Neural cell (in vitro differentiated cells): ENCODE measurements around the gene DNAI4. TPM values are rescaled to one million over a fixed set of nuclear protein-coding genes. Genes with fewer than 3 reads are reported as not detected.

Experiments
- H2AFZ ChIP-seq: fragments of 200-600, 300-800 bp; sonication (generic), shearing (Covaris generic); 2 replicates; pipeline ENCODE4 v1.6.0; 2014; ENCODE audit warnings: low read depth, mild to moderate bottlenecking, antibody characterized with exemption, low read length, moderate library complexity
- H3F3A ChIP-seq: fragments of 200-600 bp; shearing (Covaris generic); 2 replicates; pipeline ENCODE4 v1.6.1; 2016; ENCODE audit warnings: mild to moderate bottlenecking, moderate library complexity, mixed read lengths, antibody characterized with exemption, low read length; ENCODE audit not compliant: insufficient read depth, poor library complexity, severe bottlenecking
- H3K27ac ChIP-seq: fragments of 200-600, 300-800 bp; sonication (generic), shearing (Covaris generic); 2 replicates; pipeline ENCODE4 v1.5.1; 2014; ENCODE audit warnings: mild to moderate bottlenecking, low read length, moderate library complexity
- H3K27me3 ChIP-seq: fragments of 300-800, 200-600 bp; sonication (generic), shearing (Covaris generic); 2 replicates; pipeline ENCODE4 v1.6.0; 2014; ENCODE audit warnings: mild to moderate bottlenecking, low read depth, low read length, moderate library complexity; ENCODE audit not compliant: insufficient read depth
- H3K36me3 ChIP-seq: fragments of 300-800, 200-600 bp; sonication (generic), shearing (Covaris generic); 2 replicates; pipeline ENCODE4 v1.5.1; 2014; ENCODE audit warnings: mild to moderate bottlenecking, antibody characterized with exemption, low read length, moderate library complexity; ENCODE audit not compliant: insufficient read depth
- H3K4me2 ChIP-seq: fragments of 300-800, 200-600 bp; sonication (generic), shearing (Covaris generic); 2 replicates; pipeline ENCODE4 v1.6.0; 2014; ENCODE audit warnings: mild to moderate bottlenecking, low read length
- H3K4me3 ChIP-seq: fragments of 300-800, 200-600 bp; sonication (generic), shearing (Covaris generic); 2 replicates; pipeline ENCODE4 v1.5.1; 2014; ENCODE audit warnings: mild to moderate bottlenecking, low read length, moderate library complexity
- H3K79me2 ChIP-seq: fragments of 200-600 bp; shearing (Covaris generic); replicated peaks from 2 replicates; pipeline ENCODE4 v1.6.0; 2014; ENCODE audit warnings: mild to moderate bottlenecking, low read length, moderate library complexity; ENCODE audit not compliant: insufficient read depth
- H3K9ac ChIP-seq: fragments of 300-800, 200-600 bp; sonication (generic), shearing (Covaris generic); 2 replicates; pipeline ENCODE4 v1.6.1; 2016; ENCODE audit warnings: mild to moderate bottlenecking, low read length, mixed read lengths
- H3K9me2 ChIP-seq: fragments of 200-600 bp; shearing (Covaris generic); 2 replicates; pipeline ENCODE4 v1.6.1; 2016; ENCODE audit warnings: mild to moderate bottlenecking, low read length, mixed read lengths; ENCODE audit not compliant: insufficient read depth
- H3K9me3 ChIP-seq: fragments of 200-600, 300-800 bp; sonication (generic), shearing (Covaris generic); 2 replicates; pipeline ENCODE4 v1.6.1; 2016; ENCODE audit warnings: mild to moderate bottlenecking, mixed run types, low read length, moderate library complexity, mixed read lengths
- H4K20me1 ChIP-seq: fragments of 200-600 bp; shearing (Covaris generic); 2 replicates; pipeline ENCODE4 v1.6.1; 2016; ENCODE audit warnings: mild to moderate bottlenecking, mixed run types; ENCODE audit not compliant: insufficient read depth
- EP300 ChIP-seq: fragments of 450-650 bp; conservative IDR thresholded peaks from 2 replicates; pipeline ENCODE4 v1.6.1; 2014; ENCODE audit warnings: antibody characterized with exemption, mild to moderate bottlenecking, moderate library complexity; ENCODE audit not compliant: poor library complexity, severe bottlenecking
- EZH2 ChIP-seq: fragments of 200-600, 300-800 bp; shearing (Covaris generic), sonication (generic); IDR thresholded peaks from 2 replicates; pipeline ENCODE4 v1.6.1; 2014; ENCODE audit warnings: antibody characterized with exemption, low read length, borderline replicate concordance, mild to moderate bottlenecking; ENCODE audit not compliant: insufficient read depth, poor library complexity, severe bottlenecking
- MXI1 ChIP-seq: fragments of 450-650 bp; conservative IDR thresholded peaks from 2 replicates; pipeline ENCODE4 v1.6.1; 2014; ENCODE audit warnings: antibody characterized with exemption, mild to moderate bottlenecking; ENCODE audit not compliant: poor library complexity, severe bottlenecking
- POLR2AphosphoS5 ChIP-seq: IDR thresholded peaks from 2 replicates; pipeline ENCODE4 v1.6.1; 2012
- RAD21 ChIP-seq: fragments of 450-650 bp; conservative IDR thresholded peaks from 2 replicates; pipeline ENCODE4 v1.6.1; 2014; ENCODE audit warnings: antibody characterized with exemption, mild to moderate bottlenecking, moderate library complexity
- REST ChIP-seq: IDR thresholded peaks from 2 replicates; pipeline ENCODE4 v1.6.1; 2012; ENCODE audit warnings: borderline replicate concordance
- SMC3 ChIP-seq: fragments of 450-650 bp; conservative IDR thresholded peaks from 2 replicates; pipeline ENCODE4 v1.6.1; 2014; ENCODE audit warnings: antibody characterized with exemption, mild to moderate bottlenecking, moderate library complexity; ENCODE audit not compliant: poor library complexity
- TAF1 ChIP-seq: IDR thresholded peaks from 2 replicates; pipeline ENCODE4 v1.6.1; 2012; ENCODE audit warnings: low read depth
- polyA plus RNA-seq: library from polyadenylated mRNA; depleted of rRNA; stranded (reverse); fragments of >200 nt; gene quantifications from 2 replicates; pipeline ENCODE4 v1.2.3, GENCODE V29; 2014
- TF ChIP-seq, protein P1 (sequence below): fragments of 450-650 bp; IDR thresholded peaks from 2 replicates; pipeline ENCODE4 v1.5.1; 2014; ENCODE audit warnings: antibody characterized with exemption, mild to moderate bottlenecking, moderate library complexity; ENCODE audit not compliant: poor library complexity, severe bottlenecking

Gene DNAI4
- polyA plus RNA-seq, 1 donor from 2014 or later: 4.5 TPM

GRCh38 chr1:66889030-66889429 lies 35.6 kb downstream of the DNAI4 start:
- H3K9me2 ChIP-seq: no peaks in the 10 kb centered on the region
- no peaks in the 10 kb centered on the region for H3K27me3 ChIP-seq
- no peak overlapping the region for H2AFZ ChIP-seq
- no peaks in the 10 kb centered on the region for H3K79me2 ChIP-seq
- no peaks in the 10 kb centered on the region for H3K9me3 ChIP-seq
- H3K27ac ChIP-seq: no peak overlapping the region
- no peak for TF ChIP-seq POLR2AphosphoS5
- no peak for TF ChIP-seq RAD21
- H4K20me1 ChIP-seq: no peaks in the 10 kb centered on the region
- H3F3A ChIP-seq: no peaks in the 10 kb centered on the region
- H3K9ac ChIP-seq: no peak overlapping the region
- H3K4me2 ChIP-seq: no peak overlapping the region
- H3K36me3 ChIP-seq: no peaks in the 10 kb centered on the region
- no peak overlapping the region for H3K4me3 ChIP-seq

DNA sequence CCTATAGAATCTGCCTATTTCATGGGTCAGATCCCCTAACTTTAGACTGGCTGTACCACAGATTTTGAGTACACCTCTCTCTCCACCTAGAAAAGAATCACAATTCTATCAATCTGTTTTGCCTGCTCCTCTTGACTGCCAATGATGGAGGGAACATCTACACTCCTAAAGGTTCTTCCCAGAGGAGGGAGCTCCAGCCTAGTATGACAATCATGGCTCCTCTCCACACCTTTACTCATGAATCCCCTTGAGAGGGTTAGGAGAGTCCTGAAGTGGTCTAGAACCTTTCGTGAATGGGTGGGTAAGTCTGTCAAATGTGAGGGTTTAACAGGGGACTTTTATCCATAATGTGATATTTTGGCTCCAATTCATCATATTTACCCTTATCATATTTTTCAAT lies 48.0 kb downstream of the DNAI4 start:
- H3F3A ChIP-seq: no peaks in the 10 kb centered on the region
- H3K79me2 ChIP-seq: no peaks in the 10 kb centered on the region
- peaks cover 3% of the 10 kb centered on the region for H3K9me2 ChIP-seq
- no peaks in the 10 kb centered on the region for H3K36me3 ChIP-seq
- no peaks in the 10 kb centered on the region for H4K20me1 ChIP-seq
- no peak overlapping the region for H3K9ac ChIP-seq
- H3K27ac ChIP-seq: no peak overlapping the region
- no peak overlapping the region for H3K4me3 ChIP-seq
- H3K9me3 ChIP-seq: no peaks in the 10 kb centered on the region
- no peak overlapping the region for H3K4me2 ChIP-seq
- no peaks in the 10 kb centered on the region for H3K27me3 ChIP-seq
- H2AFZ ChIP-seq: no peak overlapping the region
- TF ChIP-seq EP300 (no peak), MXI1 (no peak), SMC3 (no peak), EZH2 (no peak), POLR2AphosphoS5 (no peak), REST (no peak), RAD21 (no peak), TAF1 (no peak)
- TF ChIP-seq, protein P1, sequence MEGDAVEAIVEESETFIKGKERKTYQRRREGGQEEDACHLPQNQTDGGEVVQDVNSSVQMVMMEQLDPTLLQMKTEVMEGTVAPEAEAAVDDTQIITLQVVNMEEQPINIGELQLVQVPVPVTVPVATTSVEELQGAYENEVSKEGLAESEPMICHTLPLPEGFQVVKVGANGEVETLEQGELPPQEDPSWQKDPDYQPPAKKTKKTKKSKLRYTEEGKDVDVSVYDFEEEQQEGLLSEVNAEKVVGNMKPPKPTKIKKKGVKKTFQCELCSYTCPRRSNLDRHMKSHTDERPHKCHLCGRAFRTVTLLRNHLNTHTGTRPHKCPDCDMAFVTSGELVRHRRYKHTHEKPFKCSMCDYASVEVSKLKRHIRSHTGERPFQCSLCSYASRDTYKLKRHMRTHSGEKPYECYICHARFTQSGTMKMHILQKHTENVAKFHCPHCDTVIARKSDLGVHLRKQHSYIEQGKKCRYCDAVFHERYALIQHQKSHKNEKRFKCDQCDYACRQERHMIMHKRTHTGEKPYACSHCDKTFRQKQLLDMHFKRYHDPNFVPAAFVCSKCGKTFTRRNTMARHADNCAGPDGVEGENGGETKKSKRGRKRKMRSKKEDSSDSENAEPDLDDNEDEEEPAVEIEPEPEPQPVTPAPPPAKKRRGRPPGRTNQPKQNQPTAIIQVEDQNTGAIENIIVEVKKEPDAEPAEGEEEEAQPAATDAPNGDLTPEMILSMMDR: no peak

DNA sequence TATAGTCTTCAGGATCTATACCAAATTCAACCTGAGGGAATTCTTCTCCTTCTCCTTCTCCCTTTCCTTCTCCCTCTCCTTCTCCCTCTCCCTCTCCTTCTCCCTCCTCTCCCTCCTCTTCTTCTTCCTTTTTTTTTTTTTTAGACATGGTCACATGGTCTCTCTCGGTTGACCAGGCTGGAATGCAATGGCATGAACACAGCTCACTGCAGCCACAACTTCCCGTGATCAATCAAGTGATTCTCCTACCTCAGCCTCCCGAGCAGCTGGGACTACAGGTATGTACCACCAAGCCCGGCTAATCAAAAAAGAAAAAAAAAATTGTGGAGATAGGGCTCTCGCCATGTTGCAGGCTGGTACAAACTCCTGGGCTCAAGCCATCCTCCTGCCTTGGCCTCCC lies 51.5 kb downstream of the DNAI4 start:
- no peaks in the 10 kb centered on the region for H3F3A ChIP-seq
- H2AFZ ChIP-seq: no peak overlapping the region

More for the DNA sequence above, 51.5 kb downstream of the DNAI4 start:
- H3K27ac ChIP-seq: no peak overlapping the region
- H3K9me2 ChIP-seq: peaks cover 3% of the 10 kb centered on the region
- H3K4me3 ChIP-seq: no peak overlapping the region
- H3K9me3 ChIP-seq: no peaks in the 10 kb centered on the region
- H3K4me2 ChIP-seq: no peak overlapping the region
- H3K79me2 ChIP-seq: no peaks in the 10 kb centered on the region
- no peak overlapping the region for H3K9ac ChIP-seq
- H3K27me3 ChIP-seq: no peaks in the 10 kb centered on the region
- TF ChIP-seq SMC3 (no peak), TAF1 (no peak), REST (no peak), EP300 (no peak), EZH2 (no peak), MXI1 (no peak), POLR2AphosphoS5 (no peak), RAD21 (no peak)
- TF ChIP-seq, protein P1: no peak
- no peaks in the 10 kb centered on the region for H4K20me1 ChIP-seq
- H3K36me3 ChIP-seq: no peaks in the 10 kb centered on the region
